OCI-LY7 (cell line): ENCODE results near the gene DAPK2. TPM values are rescaled to one million over a fixed set of nuclear protein-coding genes. Genes with fewer than 3 reads are reported as not detected.

Experiments
- BruUV-seq: library from RNA; stranded (reverse); fragments of 400-500 nt; replicated peaks from 2 replicates; lab custom pipeline; 2021; lab: Mats Ljungman, UMichigan
- CTCF ChIA-PET: fragments of 300-600 bp; sonication (Branson Sonifier 250); formaldehyde crosslinking; loops from one replicate; lab custom pipeline; 2022; ENCODE audit warnings: antibody characterized with exemption; ENCODE audit not compliant: unreplicated experiment; lab: Charles Lee
- POLR2A ChIA-PET: fragments of 300-600 bp; sonication (Branson Sonifier 250); formaldehyde crosslinking; loops from one replicate; lab custom pipeline; 2022; ENCODE audit warnings: antibody characterized with exemption; lab: Charles Lee
- DNase-seq: peaks from one replicate; pipeline ENCODE4 v3.0.0-alpha.2; 2015; ENCODE audit warnings: low spot score
- H2AFZ ChIP-seq: fragments of 200-600 bp; sonication (generic), shearing (Covaris generic); 2 replicates; pipeline ENCODE4 v1.6.1; 2014; ENCODE audit warnings: mild to moderate bottlenecking, antibody characterized with exemption, low read length, moderate library complexity
- H3K27ac ChIP-seq: fragments of 200-600 bp; sonication (generic); 2 replicates; pipeline ENCODE4 v1.5.1; 2014; ENCODE audit warnings: mixed run types, low read depth, mild to moderate bottlenecking, moderate library complexity, low read length, inconsistent platforms; ENCODE audit not compliant: poor library complexity, severe bottlenecking
- H3K36me3 ChIP-seq: fragments of 200-600 bp; sonication (generic); 2 replicates; pipeline ENCODE4 v1.6.1; 2014; ENCODE audit warnings: mild to moderate bottlenecking, antibody characterized with exemption, low read length, moderate library complexity, mixed read lengths; ENCODE audit not compliant: insufficient read depth
- H3K4me1 ChIP-seq: fragments of 200-600 bp; sonication (generic); 2 replicates; pipeline ENCODE4 v1.5.1; 2014; ENCODE audit warnings: mild to moderate bottlenecking, low read length; ENCODE audit not compliant: insufficient read depth, poor library complexity, severe bottlenecking
- H3K4me2 ChIP-seq: fragments of 200-600 bp; sonication (generic); 2 replicates; pipeline ENCODE4 v1.6.1; 2014; ENCODE audit warnings: mild to moderate bottlenecking, low read length
- H3K4me3 ChIP-seq: fragments of 200-600 bp; sonication (generic); 2 replicates; pipeline ENCODE4 v1.5.1; 2014; ENCODE audit warnings: mild to moderate bottlenecking, low read depth, low read length; ENCODE audit not compliant: poor library complexity, severe bottlenecking
- H3K79me2 ChIP-seq: fragments of 200-600 bp; sonication (generic); 2 replicates; pipeline ENCODE4 v1.6.1; 2016; ENCODE audit warnings: low read depth, mild to moderate bottlenecking, low read length, moderate library complexity, mixed read lengths; ENCODE audit not compliant: insufficient read depth
- H3K9me2 ChIP-seq: fragments of 200-600 bp; sonication (generic); 2 replicates; pipeline ENCODE4 v1.6.1; 2016; ENCODE audit warnings: mild to moderate bottlenecking, low read length, mixed read lengths; ENCODE audit not compliant: insufficient read depth
- H3K9me3 ChIP-seq: fragments of 200-600 bp; sonication (generic); 2 replicates; pipeline ENCODE4 v1.6.1; 2014; ENCODE audit warnings: mild to moderate bottlenecking, mixed run types, low read length, mixed read lengths
- H4K20me1 ChIP-seq: fragments of 200-600 bp; sonication (generic); 2 replicates; pipeline ENCODE4 v1.6.1; 2014; ENCODE audit warnings: mild to moderate bottlenecking, antibody characterized with exemption, low read length, moderate library complexity, mixed read lengths; ENCODE audit not compliant: insufficient read depth
- CTCF ChIP-seq: fragments of 200-600 bp; sonication (generic); conservative IDR thresholded peaks from 2 replicates; pipeline ENCODE4 v1.5.1; 2014; ENCODE audit warnings: mild to moderate bottlenecking, antibody characterized with exemption, low read length, moderate library complexity, mixed read lengths
- EZH2phosphoT487 ChIP-seq: fragments of 200-600 bp; sonication (generic); IDR thresholded peaks from 2 replicates; pipeline ENCODE4 v1.6.1; 2018; ENCODE audit warnings: low read depth, borderline replicate concordance, mild to moderate bottlenecking, mixed run types, antibody characterized with exemption, low read length, moderate library complexity, mixed read lengths
- intact Hi-C: fragments of 100-400 bp; cut with micrococcal nuclease; formaldehyde crosslinking; loops from one replicate; pipeline ENCODE4 v1.10.0; 2022; ENCODE audit not compliant: unreplicated experiment
- total RNA-seq, 2 experiments: library from RNA; depleted of rRNA in 1 of 2; stranded (reverse); fragments of >200 nt in 1 of 2; shearing (Covaris generic) in 1 of 2; gene quantifications; 2 replicates each; pipeline ENCODE4 v1.2.3, GENCODE V29; 2014 to 2022

DAPK2 gene
- total RNA-seq, 2 experiments from 2014 or later, result 0.36 to 1.2 TPM

- DNase-seq, result no peak
- POLR2A ChIA-PET, result interaction anchor here (0.5 to 1.3 kb wide), 3 partner anchors 57 to 137 kb away, joined by 3 read pairs; no protein-coding TSS in a partner anchor
- no peak for TF ChIP-seq EZH2phosphoT487
- TF ChIP-seq CTCF, result no peak
Measured at GRCh38 chr15:63889831-63890230, 156.5 kb downstream of the DAPK2 start.

GRCh38 chr15:63888823-63889222 lies 157.5 kb downstream of the DAPK2 start:
- Histone ChIP-seq H3K27ac (no peak overlapping the region), H3K4me1 (peaks cover 6% of the 10 kb centered on the region), H3K4me2 (no peak overlapping the region), H3K9me3 (no peaks in the 10 kb centered on the region), H3K4me3 (no peak overlapping the region), H2AFZ (no peak overlapping the region), H4K20me1 (no peaks in the 10 kb centered on the region), H3K36me3 (no peaks in the 10 kb centered on the region), H3K9me2 (no peaks in the 10 kb centered on the region), H3K79me2 (no peaks in the 10 kb centered on the region)
- BruUV-seq, result no TSS peak
- POLR2A ChIA-PET, result no interaction called here
- CTCF ChIA-PET, result no interaction called here
- no peak for DNase-seq
- intact Hi-C loops, result no loop called here
- no peak for TF ChIP-seq EZH2phosphoT487
- TF ChIP-seq CTCF, result no peak

More at GRCh38 chr15:63889831-63890230, 156.5 kb downstream of the DAPK2 start:
- H3K9me2 ChIP-seq, result no peaks in the 10 kb centered on the region
- no peaks in the 10 kb centered on the region for H3K9me3 ChIP-seq
- no TSS peak for BruUV-seq
- peaks cover 13% of the 10 kb centered on the region for H3K4me1 ChIP-seq
- H3K27ac ChIP-seq, result no peak overlapping the region
- H3K4me3 ChIP-seq, result no peak overlapping the region
- no peaks in the 10 kb centered on the region for H3K79me2 ChIP-seq
- CTCF ChIA-PET, result interaction anchor here (0.6 kb wide), 1 partner anchor 401 kb away, joined by 3 read pairs; no protein-coding TSS in a partner anchor
- H3K36me3 ChIP-seq, result no peaks in the 10 kb centered on the region
- H4K20me1 ChIP-seq, result no peaks in the 10 kb centered on the region
- H3K4me2 ChIP-seq, result no peak overlapping the region
- no peak overlapping the region for H2AFZ ChIP-seq
- intact Hi-C loops, result loop anchor here (2.0 to 10.0 kb wide), 4 partner anchors 57 to 425 kb away; partner anchors contain the start of gene HERC1

GRCh38 chr15:63888146-63888545 lies 158.1 kb downstream of the DAPK2 start:
- BruUV-seq, result no TSS peak
- intact Hi-C loops, result no loop called here
- no peak overlapping the region for H3K27ac ChIP-seq

More at GRCh38 chr15:63888146-63888545, 158.1 kb downstream of the DAPK2 start:
- Histone ChIP-seq H2AFZ (no peak overlapping the region), H3K79me2 (no peaks in the 10 kb centered on the region), H3K36me3 (no peaks in the 10 kb centered on the region), H3K9me3 (no peaks in the 10 kb centered on the region), H3K4me3 (no peak overlapping the region), H3K4me2 (no peak overlapping the region), H3K9me2 (no peaks in the 10 kb centered on the region), H4K20me1 (no peaks in the 10 kb centered on the region), H3K4me1 (peaks cover 5% of the 10 kb centered on the region)
- POLR2A ChIA-PET, result interaction anchor here (0.5 kb wide), 1 partner anchor 112 kb away, joined by 3 read pairs; no protein-coding TSS in a partner anchor
- no peak for DNase-seq
- no peak for TF ChIP-seq CTCF
- no peak for TF ChIP-seq EZH2phosphoT487
- CTCF ChIA-PET, result interaction anchor here (0.9 kb wide), 1 partner anchor 136 kb away, joined by 3 read pairs; no protein-coding TSS in a partner anchor
